GM19324 (cell line): ENCODE results near the gene DSCAML1.

ENCODE experiments used
- ATAC-seq: cut with Tn5 transposase; IDR thresholded peaks from one replicate; pipeline ENCODE4 v1.9.1; 2021; ENCODE audit warnings: mild to moderate bottlenecking, moderate library complexity; ENCODE audit not compliant: unreplicated experiment, low FRiP score

DSCAML1 gene

GRCh38 chr11:117796872-117797529 lies at the start of gene DSCAML1:
DSCAML1 (minus strand) TSS chr11:117797216; CDS start chr11:117797079, 137 bp downstream.
- ATAC-seq = no peak

- no peak for ATAC-seq
Observed at GRCh38 chr11:117843666-117844484, 46.9 kb upstream of the DSCAML1 start.

GRCh38 chr11:117842131-117842941 lies 45.3 kb upstream of the DSCAML1 start:
- no peak for ATAC-seq

- no peak for ATAC-seq
Observed at GRCh38 chr11:117841551-117842031, 44.6 kb upstream of the DSCAML1 start.

- ATAC-seq = no peak
Observed at GRCh38 chr11:117840881-117841550, 44.0 kb upstream of the DSCAML1 start.

- ATAC-seq = no peak
Observed at GRCh38 chr11:117839936-117840813, 43.2 kb upstream of the DSCAML1 start.

- ATAC-seq = no peak
Observed at GRCh38 chr11:117839380-117839881, 42.4 kb upstream of the DSCAML1 start.

GRCh38 chr11:117838901-117839300 lies 41.9 kb upstream of the DSCAML1 start:
- no peak for ATAC-seq

- ATAC-seq = no peak
Observed at GRCh38 chr11:117837791-117838190, 40.8 kb upstream of the DSCAML1 start.

GRCh38 chr11:117837070-117837776 lies 40.2 kb upstream of the DSCAML1 start:
- no peak for ATAC-seq

GRCh38 chr11:117836077-117836960 lies 39.3 kb upstream of the DSCAML1 start:
- ATAC-seq = no peak

- no peak for ATAC-seq
Observed at GRCh38 chr11:117835576-117835975, 38.6 kb upstream of the DSCAML1 start.

- ATAC-seq = no peak
Observed at GRCh38 chr11:117834838-117835443, 37.9 kb upstream of the DSCAML1 start.

GRCh38 chr11:117834068-117834810 lies 37.2 kb upstream of the DSCAML1 start:
- no peak for ATAC-seq

GRCh38 chr11:117833401-117833891 lies 36.4 kb upstream of the DSCAML1 start:
- no peak for ATAC-seq

- no peak for ATAC-seq
Observed at GRCh38 chr11:117832511-117832910, 35.5 kb upstream of the DSCAML1 start.
